ENCODE results near the gene KLK10. TPM values are rescaled to one million over a fixed set of nuclear protein-coding genes. Genes with fewer than 3 reads are reported as not detected.

The KLK10 gene
- total RNA-seq: 1 to 10 TPM in 1 of 4 donors, not detected in 3; 1.6 TPM

GRCh38 chr19:51019544-51019925, at the start of gene KLK10:
TSS of gene KLK10 (minus strand) at chr19:51019709. CDS start at chr19:51019130, 579 bp downstream.
- Histone ChIP-seq H3K27ac (no peak within 1 kb of the TSS), H3K36me3 (no peaks in the 10 kb centered on the region), H3K4me3 (peak within 1 kb of the TSS in 3 of 4 donors; percentile 16 to 28 (median 27)), H3K9me3 (no peaks in the 10 kb centered on the region), H3K27me3 (peaks cover 29 to 43% (median 42%) of the 10 kb centered on the region in 3 donors), H3K4me1 (no peaks in the 10 kb centered on the region)
- DNase-seq: no peak
- intact Hi-C loops (cut with DNase I; ENCODE audit: low total_unique reads): no loop called here
- no peak for ATAC-seq
- in situ Hi-C loops (cut with MboI; ENCODE audit: low sequenced_read_pairs in 4 of 4): no loop called here
- TF ChIP-seq CTCF (IDR thresholded peaks at IDR 0.05 in 4 of 5, conservative IDR thresholded peaks at IDR 0.05 in 1 of 5) (no peak), POLR2A (IDR thresholded peaks at IDR 0.05) (no peak)

GRCh38 chr19:51066393-51067186, 47.1 kb upstream of the KLK10 start:
- ATAC-seq (no peak), DNase-seq (no peak)
- Histone ChIP-seq H3K36me3 (no peaks in the 10 kb centered on the region), H3K27me3 (peaks cover 4 to 18% (median 11%) of the 10 kb centered on the region in 3 donors), H3K4me3 (no peak overlapping the region), H3K4me1 (no peaks in the 10 kb centered on the region), H3K9me3 (no peaks in the 10 kb centered on the region), H3K27ac (no peak overlapping the region)
- intact Hi-C loops (cut with DNase I; ENCODE audit: low total_unique reads): no loop called here
- in situ Hi-C loops (cut with MboI; ENCODE audit: low sequenced_read_pairs in 4 of 4): no loop called here
- TF ChIP-seq POLR2A (IDR thresholded peaks at IDR 0.05) (no peak), CTCF (IDR thresholded peaks at IDR 0.05 in 4 of 5, conservative IDR thresholded peaks at IDR 0.05 in 1 of 5) (no peak)

GRCh38 chr19:51065221-51065960, 45.9 kb upstream of the KLK10 start:
- in situ Hi-C loops (cut with MboI; ENCODE audit: low sequenced_read_pairs in 4 of 4): no loop called here
- H3K27me3 ChIP-seq: peaks cover 4 to 18% (median 11%) of the 10 kb centered on the region in 3 donors
- no peaks in the 10 kb centered on the region for H3K36me3 ChIP-seq
- no peaks in the 10 kb centered on the region for H3K4me1 ChIP-seq
- ATAC-seq (no peak), DNase-seq (no peak)
- TF ChIP-seq POLR2A (IDR thresholded peaks at IDR 0.05): no peak
- TF ChIP-seq CTCF (IDR thresholded peaks at IDR 0.05 in 4 of 5, conservative IDR thresholded peaks at IDR 0.05 in 1 of 5): no peak
- no peak overlapping the region for H3K27ac ChIP-seq
- H3K4me3 ChIP-seq: peak overlapping the region in 1 of 4 donors; percentile 17
- intact Hi-C loops (cut with DNase I; ENCODE audit: low total_unique reads): no loop called here
- H3K9me3 ChIP-seq: no peaks in the 10 kb centered on the region

GRCh38 chr19:51064534-51065220, 45.2 kb upstream of the KLK10 start, which contains the start of gene KLK13:
TSS of gene KLK13 (minus strand) at chr19:51065092. CDS start at chr19:51065067, 25 bp downstream.
- Histone ChIP-seq H3K27me3 (peaks cover 4 to 18% (median 11%) of the 10 kb centered on the region in 3 donors), H3K4me3 (peak within 1 kb of the TSS in 1 of 4 donors; percentile 17), H3K27ac (no peak within 1 kb of the TSS), H3K9me3 (no peaks in the 10 kb centered on the region), H3K36me3 (no peaks in the 10 kb centered on the region), H3K4me1 (no peaks in the 10 kb centered on the region)
- ATAC-seq: no peak
- TF ChIP-seq CTCF (IDR thresholded peaks at IDR 0.05 in 4 of 5, conservative IDR thresholded peaks at IDR 0.05 in 1 of 5): no peak
- TF ChIP-seq POLR2A (IDR thresholded peaks at IDR 0.05): no peak
- intact Hi-C loops (cut with DNase I; ENCODE audit: low total_unique reads) (no loop called here), in situ Hi-C loops (cut with MboI; ENCODE audit: low sequenced_read_pairs in 4 of 4) (no loop called here)
- DNase-seq: no peak
